HG03064 (cell line): Measurements from ENCODE around the gene CACNA1H.

ENCODE experiments used
- ATAC-seq: cut with Tn5 transposase; IDR thresholded peaks from one replicate; pipeline ENCODE4 v1.9.1; 2021; ENCODE audit warnings: low read depth; ENCODE audit not compliant: unreplicated experiment

Gene CACNA1H

DNA sequence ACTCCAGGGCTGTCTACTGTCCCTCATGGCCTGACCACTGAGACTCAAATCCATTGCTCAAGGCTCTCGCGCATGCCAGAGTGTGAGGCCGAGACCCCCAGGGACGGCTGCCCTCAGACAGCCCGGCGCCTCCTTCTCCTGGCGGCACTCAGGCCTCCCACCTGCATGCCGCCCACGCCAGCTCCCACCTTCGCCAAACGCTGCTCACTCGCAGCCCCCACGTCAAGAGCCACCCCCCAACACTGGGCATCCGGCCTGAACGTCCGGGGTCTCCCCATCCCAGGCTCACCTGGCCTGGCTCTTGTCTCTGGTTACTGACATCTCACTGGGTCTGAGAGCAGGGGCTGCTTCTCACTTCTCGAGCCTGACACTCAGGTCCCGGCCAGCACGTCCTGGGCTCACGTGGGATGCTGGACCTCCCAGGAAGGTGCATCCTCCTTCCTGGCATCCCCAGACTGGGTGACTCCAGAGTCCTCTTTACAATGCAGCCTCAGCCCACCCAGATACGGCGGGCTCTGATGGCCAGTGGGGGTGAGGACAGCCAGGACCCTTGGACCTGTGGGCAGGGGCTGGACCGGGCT lies 12.2 kb upstream of the CACNA1H start:
- no peak for ATAC-seq

- no peak for ATAC-seq
Measured at GRCh38 chr16:1141191-1141590, 11.7 kb upstream of the CACNA1H start.

GRCh38 chr16:1141716-1142115 lies 11.2 kb upstream of the CACNA1H start:
- ATAC-seq: no peak

- no peak for ATAC-seq
Measured at GRCh38 chr16:1142911-1143310, 10.0 kb upstream of the CACNA1H start.

DNA sequence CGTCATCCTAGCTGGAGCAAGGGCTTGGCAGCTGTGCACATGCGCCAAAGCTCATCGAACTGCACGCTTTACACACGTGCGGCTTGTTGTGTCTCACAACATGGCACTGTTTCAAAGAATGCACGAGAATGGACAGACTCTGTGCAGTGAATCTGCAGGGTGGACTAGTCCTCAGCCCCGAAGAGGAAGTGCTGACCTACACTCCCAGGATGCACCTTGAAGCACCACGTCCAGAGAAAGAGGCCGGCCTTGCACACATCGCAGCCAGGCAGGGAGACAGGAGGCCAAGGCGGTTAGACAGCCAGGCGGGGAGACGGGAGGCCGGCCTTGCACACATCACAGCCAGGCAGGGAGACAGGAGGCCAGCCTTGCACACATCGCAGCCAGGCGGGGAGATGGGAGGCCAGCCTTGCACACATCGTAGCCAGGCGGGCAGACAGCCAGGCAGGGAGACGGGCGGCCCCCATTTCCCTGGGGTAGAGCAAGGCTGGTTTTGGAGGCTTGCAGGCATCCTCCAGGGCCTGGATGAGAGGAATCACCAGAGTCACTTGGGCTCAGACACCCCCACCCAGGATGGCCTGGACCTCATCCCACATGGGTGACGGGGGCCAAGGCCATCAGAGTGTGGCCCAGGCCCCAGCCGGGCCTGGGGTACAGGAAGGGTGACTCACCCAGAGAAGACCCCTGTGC lies 9.0 kb upstream of the CACNA1H start:
- ATAC-seq: no peak

GRCh38 chr16:1144476-1145382 lies 8.2 kb upstream of the CACNA1H start:
- ATAC-seq: no peak

DNA sequence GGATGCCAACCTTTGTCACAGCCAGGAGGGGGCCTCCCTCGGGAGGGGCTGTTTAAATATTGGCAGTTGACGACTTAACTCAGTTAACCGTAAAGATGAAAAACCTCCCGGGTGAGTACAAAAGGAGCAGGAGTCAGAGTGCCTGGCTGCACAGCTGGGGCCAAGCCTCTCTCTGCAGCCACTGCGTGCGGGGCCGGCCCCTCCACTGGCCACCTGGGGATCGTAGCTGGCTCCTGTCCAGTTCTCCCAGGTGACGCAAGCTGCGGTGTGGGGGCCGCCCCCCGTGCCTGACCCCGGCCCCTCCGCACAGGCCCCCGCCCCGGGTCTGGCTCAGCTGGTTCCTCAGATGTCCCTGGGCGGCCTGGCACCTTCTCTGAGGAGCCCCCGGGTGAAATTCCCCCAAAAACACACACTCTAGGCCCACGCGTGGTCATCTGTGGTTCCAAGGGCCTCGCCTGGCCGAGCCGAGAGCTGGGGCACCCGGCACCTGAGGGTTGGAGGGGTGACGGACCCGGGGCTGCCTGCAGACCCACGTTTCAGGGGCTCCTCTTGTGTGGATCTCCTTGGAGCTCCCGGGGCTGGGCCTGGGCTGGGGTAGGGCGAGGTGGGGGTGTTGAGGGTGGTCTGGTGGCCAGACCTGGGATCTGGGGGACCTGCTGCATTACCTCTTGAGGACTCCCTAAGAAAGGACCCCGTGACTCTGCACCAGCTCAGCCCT lies 7.4 kb upstream of the CACNA1H start:
- ATAC-seq: no peak

GRCh38 chr16:1146409-1146808 lies 6.5 kb upstream of the CACNA1H start:
- ATAC-seq: no peak

DNA sequence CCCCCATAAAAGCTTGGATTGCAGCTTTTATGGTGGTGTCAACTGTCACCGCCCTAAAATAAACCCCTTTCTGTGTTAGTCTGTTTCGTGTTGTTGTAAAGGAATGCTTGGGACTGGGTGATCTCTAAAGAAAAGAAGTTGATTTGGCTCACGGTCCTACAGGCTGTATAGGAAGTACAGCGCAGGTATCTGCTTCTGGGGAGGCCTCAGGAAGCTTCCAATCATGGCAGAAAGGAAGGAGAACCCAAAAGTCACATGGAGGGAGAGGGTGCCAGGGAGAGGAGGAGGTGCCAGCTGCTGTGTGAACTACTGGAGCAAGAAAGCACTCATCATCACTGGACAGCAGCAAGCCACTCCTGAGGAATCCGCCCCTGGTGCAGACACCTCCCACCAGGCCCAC lies 5.9 kb upstream of the CACNA1H start:
- no peak for ATAC-seq

GRCh38 chr16:1149101-1149636 lies 3.7 kb upstream of the CACNA1H start:
- no peak for ATAC-seq

DNA sequence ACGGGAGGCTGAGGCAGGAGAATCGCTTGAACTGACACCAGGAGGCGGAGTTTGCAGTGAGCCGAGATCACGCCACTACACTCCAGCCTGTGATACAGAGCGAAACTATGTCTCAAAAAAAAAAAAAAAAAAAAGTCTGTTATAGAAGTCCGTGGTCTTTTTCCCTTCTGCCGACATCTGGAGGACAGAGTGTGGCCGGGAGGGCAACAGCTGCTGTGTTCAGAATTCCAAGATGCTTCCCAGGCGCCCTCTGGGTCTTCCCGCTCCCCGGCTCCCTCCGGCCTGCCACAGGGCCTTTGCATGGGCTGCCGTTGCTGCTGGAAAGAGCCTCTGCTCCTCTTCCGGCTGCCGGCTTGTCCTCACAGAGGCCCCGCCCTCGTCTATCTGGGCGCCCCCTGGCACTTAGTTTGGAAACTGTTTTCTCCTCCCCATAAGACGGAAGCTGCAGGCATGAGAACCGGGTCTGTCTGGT lies 2.4 kb upstream of the CACNA1H start:
- ATAC-seq: no peak

- ATAC-seq: no peak
Measured at GRCh38 chr16:1151424-1152122, 1.3 kb upstream of the CACNA1H start.

GRCh38 chr16:1152123-1152638 lies 725 bp upstream of the CACNA1H start:
- ATAC-seq: no peak

DNA sequence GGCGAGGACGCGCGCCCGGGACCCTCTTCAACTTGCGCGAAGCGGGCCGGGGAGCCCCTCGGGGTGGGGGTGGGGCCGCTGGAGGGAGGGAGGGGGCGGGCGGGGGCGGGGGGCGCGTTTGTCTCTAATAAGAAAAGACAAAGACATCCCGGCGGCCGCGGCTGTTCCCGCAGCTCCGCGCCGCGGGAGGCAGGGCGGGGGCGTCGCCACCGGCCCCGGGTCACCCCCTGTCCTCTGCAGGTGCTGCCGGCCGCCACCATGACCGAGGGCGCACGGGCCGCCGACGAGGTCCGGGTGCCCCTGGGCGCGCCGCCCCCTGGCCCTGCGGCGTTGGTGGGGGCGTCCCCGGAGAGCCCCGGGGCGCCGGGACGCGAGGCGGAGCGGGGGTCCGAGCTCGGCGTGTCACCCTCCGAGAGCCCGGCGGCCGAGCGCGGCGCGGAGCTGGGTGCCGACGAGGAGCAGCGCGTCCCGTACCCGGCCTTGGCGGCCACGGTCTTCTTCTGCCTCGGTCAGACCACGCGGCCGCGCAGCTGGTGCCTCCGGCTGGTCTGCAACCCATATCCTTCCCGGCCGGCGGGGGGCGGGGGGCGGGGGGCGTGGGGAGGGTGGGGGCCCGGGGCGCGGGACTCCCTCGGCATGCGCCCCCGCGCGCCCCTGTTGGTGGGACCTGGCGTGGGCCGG lies 714 bp downstream of the CACNA1H start:
- no peak for ATAC-seq

DNA sequence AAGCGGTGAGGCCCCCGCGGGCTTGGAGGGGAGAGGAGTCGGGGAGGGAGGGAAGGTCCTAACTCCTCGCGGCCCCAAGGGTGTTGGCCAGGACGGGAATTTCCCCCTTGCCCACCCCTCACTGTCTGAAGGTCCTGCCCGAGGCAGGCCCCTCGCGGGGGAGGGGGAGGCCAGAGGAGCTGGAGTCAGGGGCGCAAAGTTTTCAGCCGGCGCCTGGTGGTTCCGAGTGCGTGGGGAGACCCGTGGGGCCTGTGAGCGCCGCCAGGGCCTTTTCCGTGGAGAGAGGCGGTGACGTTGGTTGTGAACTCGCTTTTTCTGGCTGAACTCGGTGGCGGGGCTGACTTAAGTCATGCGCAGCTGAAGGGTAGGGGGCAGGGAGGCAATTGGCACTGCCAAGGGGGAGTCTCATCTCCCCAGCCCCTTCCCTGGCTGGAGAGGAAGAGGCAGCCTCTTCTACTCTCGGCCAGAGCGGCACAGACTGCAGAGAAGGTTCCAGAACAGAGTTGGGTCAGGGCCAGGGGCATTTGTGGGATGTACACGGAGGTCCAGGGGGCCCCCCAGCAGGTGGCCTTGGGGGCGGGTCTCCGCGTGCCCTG lies 1.5 kb downstream of the CACNA1H start:
- ATAC-seq: no peak

- ATAC-seq: no peak
Measured at GRCh38 chr16:1154887-1155331, 2.0 kb downstream of the CACNA1H start.

DNA sequence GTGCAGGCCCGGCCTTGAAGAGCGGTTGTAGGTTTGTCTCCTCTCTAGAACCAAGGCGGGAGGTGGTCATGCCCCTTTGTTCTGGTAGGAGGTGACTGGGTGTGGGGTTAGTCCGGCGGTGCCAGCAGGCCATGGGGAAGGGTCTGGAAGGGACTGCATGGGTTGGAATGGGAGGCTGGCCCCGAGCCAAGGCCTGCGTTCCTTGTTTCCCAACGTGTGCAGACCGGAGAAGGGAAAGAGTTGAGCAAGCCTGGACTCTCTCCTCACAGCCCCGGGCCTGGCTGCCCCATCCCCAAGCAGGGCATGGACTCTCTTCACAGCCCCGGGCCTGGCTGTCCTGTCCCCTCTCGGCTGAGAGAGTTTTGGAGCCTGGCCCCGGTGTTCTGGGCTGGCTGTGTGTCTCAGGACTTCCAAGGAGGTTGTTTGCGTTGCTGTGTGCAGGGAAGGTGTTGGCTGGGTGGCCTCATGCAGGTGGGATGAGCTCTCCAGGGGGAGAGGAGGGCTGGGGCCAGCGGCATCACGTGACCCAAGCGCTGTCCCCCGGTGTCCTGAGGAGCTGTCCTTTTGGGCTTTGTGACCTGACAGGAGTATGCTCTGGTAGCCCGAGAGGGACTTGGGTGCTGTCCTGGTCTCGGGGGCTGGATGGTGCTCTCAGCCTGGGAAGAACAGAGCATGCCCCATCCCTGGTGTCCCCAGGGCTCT lies 2.6 kb downstream of the CACNA1H start:
- no peak for ATAC-seq
